GM12891 (cell line): Measurements from ENCODE around the gene DSC2.

Source experiments
- PAX5 ChIP-seq: IDR thresholded peaks from 2 replicates; pipeline ENCODE4 v1.6.1; 2011; ENCODE audit warnings: low read length, moderate library complexity, mild to moderate bottlenecking; ENCODE audit not compliant: insufficient read depth, severe bottlenecking
- POLR2A ChIP-seq: IDR thresholded peaks from 2 replicates; pipeline ENCODE4 v1.6.1; 2011; ENCODE audit warnings: low read depth, low read length, control low read depth
- POLR2AphosphoS5 ChIP-seq: IDR thresholded peaks from 2 replicates; pipeline ENCODE4 v1.6.1; 2011; ENCODE audit warnings: low read depth, low read length, control low read depth
- POU2F2 ChIP-seq: IDR thresholded peaks from 2 replicates; pipeline ENCODE4 v1.6.1; 2011; ENCODE audit warnings: low read depth, mild to moderate bottlenecking, control low read depth, low read length, moderate library complexity
- SPI1 ChIP-seq: IDR thresholded peaks from 2 replicates; pipeline ENCODE4 v1.6.1; 2011; ENCODE audit warnings: low read depth, low read length, control low read depth
- TAF1 ChIP-seq: IDR thresholded peaks from 2 replicates; pipeline ENCODE4 v1.6.1; 2011; ENCODE audit warnings: low read depth, low read length, control low read depth

DNA sequence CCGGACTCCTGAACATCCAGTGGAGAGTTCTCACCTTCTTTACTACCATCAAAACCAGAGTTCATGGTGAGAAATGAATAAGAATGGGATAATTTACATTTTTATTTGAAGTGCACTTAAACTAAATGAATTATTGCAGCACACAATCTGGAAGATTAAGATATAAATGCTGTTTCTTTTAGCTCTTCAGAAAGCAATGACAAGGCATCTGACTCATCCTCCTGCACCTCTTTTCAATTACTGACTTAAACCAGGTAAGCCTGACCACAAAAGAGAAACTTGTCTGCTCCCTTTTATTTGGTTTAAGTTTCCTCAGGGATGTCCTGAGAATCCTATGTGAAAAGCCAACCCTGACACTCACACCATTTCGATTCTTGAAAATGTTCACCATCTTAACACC lies 720 bp upstream of the DSC2 start:
- no peak for TF ChIP-seq POLR2A
- no peak for TF ChIP-seq TAF1
- no peak for TF ChIP-seq POLR2AphosphoS5
- TF ChIP-seq SPI1: no peak
- no peak for TF ChIP-seq PAX5
- no peak for TF ChIP-seq POU2F2
